GM12878 (cell line): Measurements from ENCODE around the gene OSBPL5. TPM values are rescaled to one million over a fixed set of nuclear protein-coding genes. Genes with fewer than 3 reads are reported as not detected.

ENCODE experiments used
- BCL3 ChIP-seq: IDR thresholded peaks from 2 replicates; pipeline ENCODE4 v1.6.1; 2011; ENCODE audit warnings: borderline replicate concordance, low read depth, mild to moderate bottlenecking, moderate library complexity, low read length; ENCODE audit not compliant: insufficient read depth, poor library complexity, severe bottlenecking
- BHLHE40 ChIP-seq, 2 experiments: fragments of 450-650 bp in 1 of 2; IDR thresholded peaks; 2 replicates each; pipeline ENCODE4 v1.6.1; 2011 to 2017; ENCODE audit warnings: low read depth in 2 of 2, borderline replicate concordance in 1 of 2, improper control_type of control experiment in 1 of 2, low read length in 1 of 2, mild to moderate bottlenecking in 1 of 2
- BRCA1 ChIP-seq: IDR thresholded peaks from 2 replicates; pipeline ENCODE4 v1.6.1; 2011; ENCODE audit warnings: low read depth, low read length, improper control_type of control experiment
- CBX3 ChIP-seq: fragments of 200-600 bp; sonication (generic); IDR thresholded peaks from 2 replicates; pipeline ENCODE4 v1.6.1; 2016; ENCODE audit warnings: low read depth, borderline replicate concordance
- E2F4 ChIP-seq: IDR thresholded peaks from 2 replicates; pipeline ENCODE4 v1.6.1; 2012; ENCODE audit warnings: low read depth, low read length, improper control_type of control experiment
- E4F1 ChIP-seq: fragments of 450-650 bp; IDR thresholded peaks from 2 replicates; pipeline ENCODE4 v1.6.1; 2018; ENCODE audit warnings: borderline replicate concordance, mild to moderate bottlenecking; ENCODE audit not compliant: partially characterized antibody
- ETV6 ChIP-seq, 2 experiments: fragments of 450-650 bp in 1 of 2; IDR thresholded peaks in 1 of 2; conservative IDR thresholded peaks in 1 of 2; 2 replicates each; pipeline ENCODE4 v1.6.1; 2014; ENCODE audit warnings: antibody characterized with exemption in 1 of 2, borderline replicate concordance in 1 of 2, low read depth in 1 of 2, mild to moderate bottlenecking in 1 of 2, moderate library complexity in 1 of 2
- JUNB ChIP-seq: IDR thresholded peaks from 2 replicates; pipeline ENCODE4 v1.6.1; 2016; ENCODE audit warnings: antibody characterized with exemption, mild to moderate bottlenecking
- NRF1 ChIP-seq: conservative IDR thresholded peaks from 2 replicates; pipeline ENCODE4 v1.6.1; 2011; ENCODE audit warnings: mild to moderate bottlenecking, low read depth, low read length, improper control_type of control experiment
- PAX5 ChIP-seq: IDR thresholded peaks from 2 replicates; pipeline ENCODE4 v1.6.1; 2011; ENCODE audit warnings: low read depth, low read length, borderline replicate concordance
- PAX8 ChIP-seq: fragments of 450-650 bp; IDR thresholded peaks from 2 replicates; pipeline ENCODE4 v1.6.1; 2017; ENCODE audit warnings: mild to moderate bottlenecking, moderate library complexity
- PML ChIP-seq: IDR thresholded peaks from 2 replicates; pipeline ENCODE4 v1.6.1; 2012; ENCODE audit warnings: low read length, inconsistent platforms
- POLR2AphosphoS2 ChIP-seq: IDR thresholded peaks from 2 replicates; pipeline ENCODE4 v1.6.1; 2011; ENCODE audit warnings: low read depth, mild to moderate bottlenecking, low read length, improper control_type of control experiment, moderate library complexity
- RCOR1 ChIP-seq: conservative IDR thresholded peaks from 2 replicates; pipeline ENCODE4 v1.6.1; 2012; ENCODE audit warnings: low read depth, low read length, improper control_type of control experiment
- SMAD5 ChIP-seq: IDR thresholded peaks from 2 replicates; pipeline ENCODE4 v1.6.1; 2016; ENCODE audit warnings: antibody characterized with exemption, low read depth
- SP1 ChIP-seq: IDR thresholded peaks from one replicate; pipeline ENCODE4 v1.6.1; 2011; ENCODE audit warnings: low read depth, low read length
- STAT3 ChIP-seq: IDR thresholded peaks from 2 replicates; pipeline ENCODE4 v1.6.1; 2011; ENCODE audit warnings: low read depth, low read length, improper control_type of control experiment
- TCF7 ChIP-seq: IDR thresholded peaks from 2 replicates; pipeline ENCODE4 v1.6.1; 2014; ENCODE audit warnings: antibody characterized with exemption, borderline replicate concordance
- USF2 ChIP-seq: IDR thresholded peaks from 2 replicates; pipeline ENCODE4 v1.6.1; 2011; ENCODE audit warnings: low read depth, low read length, improper control_type of control experiment, borderline replicate concordance
- YY1 ChIP-seq: IDR thresholded peaks from 2 replicates; pipeline ENCODE4 v1.6.1; 2011; ENCODE audit warnings: low read depth, mild to moderate bottlenecking, low read length
- ZSCAN29 ChIP-seq: fragments of 450-650 bp; IDR thresholded peaks from 2 replicates; pipeline ENCODE4 v1.6.1; 2017; ENCODE audit warnings: mild to moderate bottlenecking, moderate library complexity
- ZZZ3 ChIP-seq: IDR thresholded peaks from 2 replicates; pipeline ENCODE4 v1.6.1; 2011; ENCODE audit warnings: low read depth; ENCODE audit not compliant: control insufficient read depth, insufficient read length
- polyA plus RNA-seq, 11 experiments: library from polyadenylated mRNA; depleted of rRNA in 4 of 11; unstranded in 6 of 11; stranded (reverse) in 5 of 11; fragments of >200 nt; fragmentation: Nextera tagmentation in 4 of 11; fragmentation: Illumina TruSeq in 1 of 11; extraction: Ambion mirVana in 4 of 11; extraction: Trizol in 1 of 11; gene quantifications; 1 replicate in 1 of 11; 2 replicates in 10 of 11; pipeline versions ENCODE4 v1.2.1 to v1.2.3, GENCODE V29; 2011 to 2016; ENCODE audit warnings: inconsistent platforms in 2 of 11, missing spikeins in 2 of 11, low read depth in 1 of 11
- total RNA-seq, 4 experiments: library from RNA; depleted of rRNA in 3 of 4; stranded (reverse); fragments of >200 nt in 3 of 4; fragmentation: Illumina TruSeq in 1 of 4; extraction: Trizol in 1 of 4; gene quantifications; 2 replicates each; pipeline versions ENCODE4 v1.2.1 to v1.2.3, GENCODE V29; 2013 to 2021

The OSBPL5 gene
- total and polyA plus RNA-seq, 10 of the 15 experiments (the other 5 are each of a cell fraction or from before 2014, with no cell fraction given): not detected

- TF ChIP-seq E4F1: peak; percentile 79
- TF ChIP-seq YY1: peak; percentile 94
- TF ChIP-seq USF2: no peak
- no peak for TF ChIP-seq JUNB
- no peak for TF ChIP-seq ZZZ3
- peak in 1 of 2 experiments; percentile 47; a peak in 1 of 4 replicates for TF ChIP-seq BHLHE40 (IDR thresholded peaks at IDR 0.05; ENCODE audit: borderline replicate concordance in 1 of 2, low read depth in 2 of 2, low read length in 1 of 2)
- TF ChIP-seq BCL3: no peak
- TF ChIP-seq ETV6 (conservative IDR thresholded peaks at IDR 0.05 in 1 of 2, IDR thresholded peaks at IDR 0.05 in 1 of 2; ENCODE audit: borderline replicate concordance in 1 of 2, low read depth in 1 of 2): peak in 1 of 2 experiments; percentile 73; a peak in 1 of 4 replicates
- no peak for TF ChIP-seq E2F4
- TF ChIP-seq TCF7: no peak
- no peak for TF ChIP-seq CBX3
- no peak for TF ChIP-seq PML
- TF ChIP-seq ZSCAN29: no peak
- no peak for TF ChIP-seq PAX5
- no peak for TF ChIP-seq BRCA1
- no peak; the same call in 1 of the 2 replicates for TF ChIP-seq NRF1
- peak; percentile 22 for TF ChIP-seq SP1
- no peak for TF ChIP-seq RCOR1
- peak; percentile 45 for TF ChIP-seq POLR2AphosphoS2
- TF ChIP-seq SMAD5: peak; percentile 44; the same call in 1 of the 2 replicates
- no peak for TF ChIP-seq PAX8
- TF ChIP-seq STAT3: no peak
Observed at GRCh38 chr11:3057069-3057963, 107.8 kb downstream of the OSBPL5 start, which contains the start of gene CARS1 (continued).
